ENCODE results near the gene CXCL8.
A peak's percentile ranks its signal among the peaks of the same experiment; 100 is the strongest.
"Not testable (repeated sequence)": the region's sequence is repeated elsewhere in the genome, so short reads cannot be mapped to it uniquely, and the experiment has no call there.

Gene CXCL8

GRCh38 chr4:73740353-73740778, at the start of gene CXCL8:
CXCL8 (plus strand) TSS chr4:73740569; CDS start chr4:73740659, 90 bp downstream.
- DNase-seq: peak; percentile 83

GRCh38 chr4:73691201-73691600, 49.2 kb upstream of the CXCL8 start:
- not testable (repeated sequence) for DNase-seq

GRCh38 chr4:73691759-73692158, 48.6 kb upstream of the CXCL8 start:
- DNase-seq: no peak

GRCh38 chr4:73692254-73692653, 48.1 kb upstream of the CXCL8 start:
- DNase-seq: no peak

GRCh38 chr4:73692701-73693100, 47.7 kb upstream of the CXCL8 start:
- no peak for DNase-seq

- no peak for DNase-seq
Observed at GRCh38 chr4:73693811-73694210, 46.6 kb upstream of the CXCL8 start.

- no peak for DNase-seq
Observed at GRCh38 chr4:73698217-73698616, 42.2 kb upstream of the CXCL8 start.

- no peak for DNase-seq
Observed at GRCh38 chr4:73701116-73701515, 39.3 kb upstream of the CXCL8 start.

- DNase-seq: no peak
Observed at GRCh38 chr4:73702796-73703287, 37.5 kb upstream of the CXCL8 start.

- no peak for DNase-seq
Observed at GRCh38 chr4:73703320-73703719, 37.0 kb upstream of the CXCL8 start.

GRCh38 chr4:73704314-73705055, 35.9 kb upstream of the CXCL8 start:
- peak; percentile 45 for DNase-seq

GRCh38 chr4:73705056-73705432, 35.3 kb upstream of the CXCL8 start:
- DNase-seq: no peak

- no peak for DNase-seq
Observed at GRCh38 chr4:73705721-73706120, 34.6 kb upstream of the CXCL8 start.

- DNase-seq: no peak
Observed at GRCh38 chr4:73706811-73707210, 33.6 kb upstream of the CXCL8 start.

- no peak for DNase-seq
Observed at GRCh38 chr4:73707269-73707875, 33.0 kb upstream of the CXCL8 start.

GRCh38 chr4:73707918-73708577, 32.3 kb upstream of the CXCL8 start:
- peak; percentile 64 for DNase-seq

GRCh38 chr4:73709451-73710033, 30.8 kb upstream of the CXCL8 start:
- peak; percentile 17 for DNase-seq

- DNase-seq: no peak
Observed at GRCh38 chr4:73710094-73710493, 30.3 kb upstream of the CXCL8 start.

- DNase-seq: no peak
Observed at GRCh38 chr4:73711989-73712388, 28.4 kb upstream of the CXCL8 start.

- DNase-seq: no peak
Observed at GRCh38 chr4:73713650-73714049, 26.7 kb upstream of the CXCL8 start.

GRCh38 chr4:73714647-73715046, 25.7 kb upstream of the CXCL8 start:
- DNase-seq: no peak

- DNase-seq: no peak
Observed at GRCh38 chr4:73715659-73716058, 24.7 kb upstream of the CXCL8 start.

Measured in GDM1 (cell line).